ENCODE results near the gene WASF1. TPM values are rescaled to one million over a fixed set of nuclear protein-coding genes. Genes with fewer than 3 reads are reported as not detected.
A peak's percentile ranks its signal among the peaks of the same experiment; 100 is the strongest.

Gene WASF1
- total RNA-seq (1 to 10 TPM; 1.5 to 3.6 (median 2.3) TPM), polyA plus RNA-seq (2.0 TPM)
- long read RNA-seq, donor 1, partial matches to known transcripts = 0 of 4 reads
- long read RNA-seq, donor 1, other reads (novel, unspliced or antisense) = 1 of 4 reads
- long read RNA-seq, donor 2, partial matches to known transcripts = 0 of 1 reads
- long read RNA-seq, donor 2, other reads (novel, unspliced or antisense) = 0 of 1 reads
- long read RNA-seq, donor 3 = 0 reads
- long read RNA-seq, donor 4, partial matches to known transcripts = 0 of 2 reads
- long read RNA-seq, donor 4, other reads (novel, unspliced or antisense) = 2 of 2 reads

GRCh38 chr6:110179406-110180227 lies at the start of gene WASF1:
Gene WASF1 (minus strand): TSS chr6:110179670. CDS start chr6:110127601, 52,069 bp downstream.
- Histone ChIP-seq H3K4me3 (ENCODE audit: low read length) (peak within 1 kb of the TSS; percentile 86), H3K27me3 (ENCODE audit: control insufficient read depth, insufficient read depth) (no peaks in the 10 kb centered on the region), H3K4me1 (ENCODE audit: control insufficient read depth, insufficient read depth, low read length) (peaks cover 6% of the 10 kb centered on the region), H3K9me3 (ENCODE audit: control insufficient read depth, low read length) (no peaks in the 10 kb centered on the region), H3K27ac (ENCODE audit: low read length) (peak within 1 kb of the TSS; percentile 93)
- intact Hi-C loops (cut with DNase I) = loop anchor here in 3 of 4 donors (5.0 to 10.0 kb wide), 3 partner anchors 208 to 215 kb away; no protein-coding TSS in a partner anchor
- DNase-seq (peak; percentile 94 to 98 (median 97)), ATAC-seq (peak; percentile 99)
- WGBS = under 1% methylated on average over 62 of the region's 62 CpGs

- no peak for ATAC-seq
- Histone ChIP-seq H3K9me3 (ENCODE audit: control insufficient read depth, low read length) (no peaks in the 10 kb centered on the region), H3K27me3 (ENCODE audit: control insufficient read depth, insufficient read depth) (no peaks in the 10 kb centered on the region), H3K27ac (ENCODE audit: low read length) (no peak overlapping the region), H3K4me3 (ENCODE audit: low read length) (no peak overlapping the region), H3K4me1 (ENCODE audit: control insufficient read depth, insufficient read depth, low read length) (no peaks in the 10 kb centered on the region)
- intact Hi-C loops (cut with DNase I) = no loop called here
- no peak for DNase-seq
- 89% methylated on average over 1 of the region's 1 CpG for WGBS
Measured at GRCh38 chr6:110226261-110226660, 46.8 kb upstream of the WASF1 start.

DNA sequence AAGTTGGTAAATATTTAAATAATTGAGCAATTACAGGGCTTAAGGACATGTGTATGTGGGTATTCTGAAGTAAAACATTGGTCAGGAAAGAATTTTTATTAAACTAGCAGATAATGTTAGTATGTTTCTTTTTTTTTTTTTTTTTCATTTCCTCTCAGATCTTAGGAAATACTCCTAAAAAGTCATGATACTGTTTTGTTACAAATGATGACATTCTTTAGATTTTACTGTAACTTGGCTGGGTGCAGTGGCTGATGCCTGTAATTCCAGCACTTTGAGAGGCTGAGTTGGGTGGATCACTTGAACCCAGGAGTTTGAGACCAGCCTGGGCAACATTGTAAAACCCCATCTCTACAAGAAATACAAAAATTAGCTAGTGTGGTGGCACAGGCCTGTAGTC lies 42.3 kb upstream of the WASF1 start:
- intact Hi-C loops (cut with DNase I) = no loop called here

DNA sequence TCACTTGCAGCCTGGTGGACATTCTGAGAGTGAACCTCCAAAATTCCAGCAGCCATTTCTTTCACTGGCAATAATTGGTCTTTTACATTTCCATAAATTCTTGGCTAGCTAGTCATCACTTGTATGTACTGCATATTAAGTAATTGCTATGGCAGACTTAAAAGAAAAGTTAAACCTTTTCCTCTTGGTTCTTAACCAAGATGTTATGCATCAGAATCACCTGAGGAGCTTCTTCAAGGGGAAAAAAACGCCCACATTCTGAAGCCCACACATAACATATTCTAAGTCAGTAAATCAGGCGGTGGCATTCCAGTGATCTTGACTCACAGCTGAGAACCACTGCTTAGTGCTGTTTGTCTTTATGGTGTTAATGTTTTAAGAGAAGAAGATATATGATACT lies 37.8 kb upstream of the WASF1 start:
- Histone ChIP-seq H3K4me3 (ENCODE audit: low read length) (no peak overlapping the region), H3K27me3 (ENCODE audit: control insufficient read depth, insufficient read depth) (no peaks in the 10 kb centered on the region), H3K4me1 (ENCODE audit: control insufficient read depth, insufficient read depth, low read length) (no peaks in the 10 kb centered on the region), H3K27ac (ENCODE audit: low read length) (no peak overlapping the region), H3K9me3 (ENCODE audit: control insufficient read depth, low read length) (no peaks in the 10 kb centered on the region)
- ATAC-seq = no peak
- intact Hi-C loops (cut with DNase I) = no loop called here
- WGBS = 90% methylated on average over 2 of the region's 2 CpGs
- no peak for DNase-seq

More for the DNA sequence above, 42.3 kb upstream of the WASF1 start:
- H3K27ac ChIP-seq (ENCODE audit: low read length) = no peak overlapping the region
- no peak overlapping the region for H3K4me3 ChIP-seq (ENCODE audit: low read length)
- no peaks in the 10 kb centered on the region for H3K27me3 ChIP-seq (ENCODE audit: control insufficient read depth, insufficient read depth)
- H3K4me1 ChIP-seq (ENCODE audit: control insufficient read depth, insufficient read depth, low read length) = no peaks in the 10 kb centered on the region
- no peak for DNase-seq
- H3K9me3 ChIP-seq (ENCODE audit: control insufficient read depth, low read length) = no peaks in the 10 kb centered on the region
- no peak for ATAC-seq

- ATAC-seq = no peak
- Histone ChIP-seq H3K4me1 (ENCODE audit: control insufficient read depth, insufficient read depth, low read length) (no peaks in the 10 kb centered on the region), H3K4me3 (ENCODE audit: low read length) (no peak overlapping the region), H3K27ac (ENCODE audit: low read length) (no peak overlapping the region), H3K9me3 (ENCODE audit: control insufficient read depth, low read length) (no peaks in the 10 kb centered on the region), H3K27me3 (ENCODE audit: control insufficient read depth, insufficient read depth) (no peaks in the 10 kb centered on the region)
- DNase-seq = no peak
- WGBS = 79% methylated on average over 5 of the region's 5 CpGs
- intact Hi-C loops (cut with DNase I) = no loop called here
Measured at GRCh38 chr6:110216140-110216539, 36.7 kb upstream of the WASF1 start.

DNA sequence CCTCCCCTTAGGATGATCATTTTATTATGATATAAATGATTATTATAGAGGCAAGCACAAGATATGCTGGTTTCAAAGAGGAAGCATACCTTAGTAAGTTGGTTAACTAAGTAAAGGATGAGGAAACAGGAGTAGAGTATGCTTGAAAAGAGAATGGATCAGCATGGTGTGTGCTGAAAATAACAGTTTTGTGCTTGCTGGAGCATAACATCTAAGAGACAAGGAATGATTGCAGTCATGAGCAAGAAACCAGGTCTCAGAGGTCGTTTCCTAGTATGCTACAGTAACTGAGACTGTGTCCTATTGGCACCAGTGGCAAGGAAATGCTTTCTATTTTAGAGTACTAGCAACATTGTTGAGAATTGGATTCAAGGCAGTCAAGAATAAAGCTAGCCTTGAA lies 34.9 kb upstream of the WASF1 start:
- H3K27ac ChIP-seq (ENCODE audit: low read length) = no peak overlapping the region
- intact Hi-C loops (cut with DNase I) = no loop called here
- H3K27me3 ChIP-seq (ENCODE audit: control insufficient read depth, insufficient read depth) = no peaks in the 10 kb centered on the region
- H3K4me1 ChIP-seq (ENCODE audit: control insufficient read depth, insufficient read depth, low read length) = no peaks in the 10 kb centered on the region
- WGBS = 58% methylated on average over 1 of the region's 1 CpG
- H3K4me3 ChIP-seq (ENCODE audit: low read length) = no peak overlapping the region
- DNase-seq (no peak), ATAC-seq (no peak)
- no peaks in the 10 kb centered on the region for H3K9me3 ChIP-seq (ENCODE audit: control insufficient read depth, low read length)

- no peak for ATAC-seq
- H3K27ac ChIP-seq (ENCODE audit: low read length) = no peak overlapping the region
- DNase-seq = no peak
- H3K4me1 ChIP-seq (ENCODE audit: control insufficient read depth, insufficient read depth, low read length) = no peaks in the 10 kb centered on the region
- WGBS = 100% methylated on average over 1 of the region's 1 CpG
- intact Hi-C loops (cut with DNase I) = no loop called here
- no peaks in the 10 kb centered on the region for H3K27me3 ChIP-seq (ENCODE audit: control insufficient read depth, insufficient read depth)
- H3K9me3 ChIP-seq (ENCODE audit: control insufficient read depth, low read length) = no peaks in the 10 kb centered on the region
- H3K4me3 ChIP-seq (ENCODE audit: low read length) = no peak overlapping the region
Measured at GRCh38 chr6:110211753-110212152, 32.3 kb upstream of the WASF1 start.

DNA sequence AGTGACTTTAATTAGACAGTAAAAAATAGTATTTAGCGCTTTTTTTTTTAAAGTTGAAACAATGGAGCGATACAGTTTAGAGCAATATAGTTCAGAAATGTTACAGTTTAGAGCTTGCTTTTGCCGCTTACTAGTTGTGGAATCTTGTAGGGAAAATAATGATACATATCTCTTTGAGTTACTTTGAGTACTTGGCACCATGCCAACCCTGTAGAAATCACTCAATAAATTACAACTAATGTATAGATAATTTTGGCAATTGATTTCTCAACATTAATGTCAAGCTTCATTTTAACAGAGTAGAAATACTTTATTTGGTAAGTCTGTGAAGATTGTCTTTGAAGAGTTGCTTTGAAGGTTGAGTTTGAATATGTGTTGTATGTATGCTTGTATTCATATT lies 28.2 kb upstream of the WASF1 start:
- H3K4me3 ChIP-seq (ENCODE audit: low read length) = no peak overlapping the region
- WGBS = 98% methylated on average over 3 of the region's 3 CpGs
- intact Hi-C loops (cut with DNase I) = no loop called here
- H3K9me3 ChIP-seq (ENCODE audit: control insufficient read depth, low read length) = no peaks in the 10 kb centered on the region
- no peak for ATAC-seq
- no peak for DNase-seq
- no peaks in the 10 kb centered on the region for H3K27me3 ChIP-seq (ENCODE audit: control insufficient read depth, insufficient read depth)
- no peak overlapping the region for H3K27ac ChIP-seq (ENCODE audit: low read length)
- no peaks in the 10 kb centered on the region for H3K4me1 ChIP-seq (ENCODE audit: control insufficient read depth, insufficient read depth, low read length)

DNA sequence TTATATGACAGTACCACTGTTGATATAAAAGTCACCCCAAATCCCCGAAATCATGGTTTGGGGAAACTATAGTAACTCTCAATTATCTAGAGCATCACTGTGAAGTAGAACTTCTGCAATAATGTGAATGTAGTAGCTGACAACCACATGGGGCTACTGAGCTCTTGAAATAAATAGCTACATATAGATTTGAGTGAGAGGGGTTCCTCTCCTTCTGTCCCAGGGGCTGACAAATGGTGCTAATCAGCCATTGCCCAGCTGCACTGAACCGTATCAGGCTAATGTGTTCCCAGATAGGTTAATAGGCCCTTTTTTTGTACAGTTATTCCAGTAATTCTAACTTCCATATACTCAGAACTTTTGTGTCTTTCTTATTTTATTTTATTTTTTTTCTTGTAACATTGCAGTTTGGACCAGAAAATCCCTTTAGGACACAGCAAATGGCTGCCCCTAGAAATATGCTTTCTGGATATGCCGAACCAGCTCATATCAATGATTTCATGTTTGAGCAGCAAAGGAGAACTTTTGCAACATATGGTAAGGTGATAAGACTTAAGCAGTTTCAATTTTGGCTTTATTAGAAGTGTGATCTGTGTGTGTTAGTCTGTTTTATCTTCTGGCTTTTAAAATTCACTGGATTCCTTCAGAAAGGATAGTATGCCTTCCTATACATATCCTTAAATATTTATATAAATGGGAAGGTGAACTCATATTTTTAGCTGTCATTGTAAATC lies 21.8 kb upstream of the WASF1 start:
- ATAC-seq (no peak), DNase-seq (peak in 1 of 3 donors; percentile 25)
- no peaks in the 10 kb centered on the region for H3K27me3 ChIP-seq (ENCODE audit: control insufficient read depth, insufficient read depth)
- intact Hi-C loops (cut with DNase I) = no loop called here
- peaks cover 1% of the 10 kb centered on the region for H3K4me1 ChIP-seq (ENCODE audit: control insufficient read depth, insufficient read depth, low read length)
- 82% methylated on average over 3 of the region's 3 CpGs for WGBS
- no peak overlapping the region for H3K27ac ChIP-seq (ENCODE audit: low read length)
- no peak overlapping the region for H3K4me3 ChIP-seq (ENCODE audit: low read length)
- H3K9me3 ChIP-seq (ENCODE audit: control insufficient read depth, low read length) = no peaks in the 10 kb centered on the region

DNA sequence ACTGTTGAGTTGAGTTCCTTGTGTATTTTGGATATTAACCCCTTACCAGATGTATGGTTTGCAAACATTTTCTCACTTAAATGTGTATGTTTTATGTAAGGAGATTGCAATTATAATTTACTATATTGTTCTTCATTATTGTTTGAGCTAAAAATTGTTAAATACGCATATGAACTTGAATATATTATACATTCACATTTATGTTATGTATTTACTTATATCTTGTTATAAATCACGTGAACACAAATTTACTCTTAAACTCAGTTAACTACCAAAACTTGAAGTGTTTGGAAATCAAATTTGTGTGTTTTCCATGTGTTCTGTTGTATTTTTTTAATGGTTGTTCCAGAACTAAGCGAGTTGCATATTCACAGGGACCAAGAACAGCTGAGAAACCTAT lies 19.1 kb upstream of the WASF1 start:
- peaks cover 1% of the 10 kb centered on the region for H3K4me1 ChIP-seq (ENCODE audit: control insufficient read depth, insufficient read depth, low read length)
- WGBS = 97% methylated on average over 3 of the region's 3 CpGs
- DNase-seq (no peak), ATAC-seq (no peak)
- intact Hi-C loops (cut with DNase I) = no loop called here
- no peak overlapping the region for H3K4me3 ChIP-seq (ENCODE audit: low read length)
- H3K9me3 ChIP-seq (ENCODE audit: control insufficient read depth, low read length) = no peaks in the 10 kb centered on the region
- H3K27ac ChIP-seq (ENCODE audit: low read length) = no peak overlapping the region
- H3K27me3 ChIP-seq (ENCODE audit: control insufficient read depth, insufficient read depth) = no peaks in the 10 kb centered on the region

DNA sequence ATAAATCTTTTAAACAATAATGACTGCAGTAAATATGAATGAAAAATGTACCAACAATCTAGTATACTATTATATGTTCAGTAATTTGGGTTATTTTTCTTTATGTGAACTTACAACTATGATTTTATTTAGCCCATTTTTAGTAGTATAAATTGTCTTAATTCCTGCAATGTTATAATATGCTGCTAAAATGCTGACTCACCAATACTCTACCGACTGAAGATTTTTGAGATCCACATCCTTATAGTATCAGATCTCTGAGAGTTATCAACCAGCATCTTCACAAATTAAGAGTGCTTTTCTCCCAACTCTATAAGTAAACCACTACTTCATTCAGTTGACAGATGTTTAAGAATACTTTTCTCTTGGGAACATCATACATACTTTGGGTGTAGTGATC lies 17.4 kb upstream of the WASF1 start:
- WGBS = 83% methylated on average over 1 of the region's 1 CpG
- peaks cover 1% of the 10 kb centered on the region for H3K4me1 ChIP-seq (ENCODE audit: control insufficient read depth, insufficient read depth, low read length)
- no peaks in the 10 kb centered on the region for H3K27me3 ChIP-seq (ENCODE audit: control insufficient read depth, insufficient read depth)
- DNase-seq (no peak), ATAC-seq (no peak)
- H3K4me3 ChIP-seq (ENCODE audit: low read length) = no peak overlapping the region
- no peaks in the 10 kb centered on the region for H3K9me3 ChIP-seq (ENCODE audit: control insufficient read depth, low read length)
- H3K27ac ChIP-seq (ENCODE audit: low read length) = no peak overlapping the region
- intact Hi-C loops (cut with DNase I) = no loop called here
